Activated CD4-positive, alpha-beta T cell treated with anti-CD3 and anti-CD28 coated beads, Interleukin-2, Interleukin-4, amounts not matched to agents 100 ng/mL and 50 ng/mL, durations not matched to agents 16 hours and 8 hours (primary cell): ENCODE measurements around the gene GMDS.

ENCODE experiments used
- DNase-seq: peaks from one replicate; pipeline ENCODE4 v3.0.0-alpha.2; 2020; ENCODE audit warnings: low spot score

The GMDS gene

DNA sequence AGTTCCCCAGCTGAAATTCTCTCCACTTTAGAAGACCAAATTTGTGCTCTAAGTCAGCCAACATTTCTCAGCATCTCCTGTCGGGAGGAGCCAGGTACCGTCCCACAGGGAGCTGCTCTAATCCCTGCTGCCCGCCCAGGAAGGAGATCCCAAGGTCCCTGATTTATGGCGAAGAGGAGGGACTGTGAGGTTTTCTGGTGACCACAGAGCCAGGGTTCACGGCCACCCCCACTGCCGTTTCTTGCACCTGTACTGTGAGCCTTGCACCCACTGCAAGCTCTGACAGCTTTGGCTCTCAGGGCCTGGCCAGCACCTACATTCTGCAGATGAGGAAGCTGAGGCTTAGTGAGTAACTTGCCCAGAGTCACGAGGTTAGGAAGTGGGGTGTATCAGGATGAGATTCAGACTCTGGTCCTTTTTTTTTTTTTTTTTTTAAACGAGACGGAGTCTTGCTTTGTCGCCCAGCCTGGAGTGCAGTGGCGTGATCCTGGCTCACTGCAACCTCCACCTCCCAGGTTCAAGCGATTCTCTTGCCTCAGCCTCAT lies 600.8 kb downstream of the GMDS start:
- DNase-seq = no peak

DNA sequence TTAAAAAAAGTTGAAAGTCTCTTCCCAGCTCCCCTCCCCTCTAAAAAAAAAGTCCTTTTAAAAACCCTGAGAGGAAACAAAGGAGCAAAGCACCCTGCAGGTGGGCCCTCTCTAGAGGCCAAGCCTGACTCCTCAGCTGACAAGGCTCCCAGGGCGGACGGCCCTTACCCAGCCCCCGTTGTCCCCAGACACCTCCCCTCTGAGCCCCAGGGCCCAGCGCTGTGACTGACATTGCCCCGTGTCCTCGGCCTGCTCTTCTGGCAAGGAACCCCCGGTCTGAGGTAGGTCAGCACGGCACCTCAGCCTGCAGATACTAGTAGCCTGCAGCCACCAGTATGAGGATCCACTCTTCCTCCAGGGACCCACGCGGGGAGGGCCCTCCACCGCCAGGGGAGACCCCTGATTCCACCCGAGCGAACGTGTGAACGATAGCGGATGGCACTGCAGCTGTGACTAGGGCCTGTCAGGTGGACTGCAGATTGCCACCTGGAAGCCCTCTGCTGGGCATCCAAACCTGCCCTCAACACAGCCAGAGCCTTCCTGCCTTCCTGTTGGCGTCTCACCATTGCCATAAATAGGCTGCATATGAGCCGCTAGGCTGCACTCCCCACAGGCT lies 601.5 kb downstream of the GMDS start:
- DNase-seq = no peak

DNA sequence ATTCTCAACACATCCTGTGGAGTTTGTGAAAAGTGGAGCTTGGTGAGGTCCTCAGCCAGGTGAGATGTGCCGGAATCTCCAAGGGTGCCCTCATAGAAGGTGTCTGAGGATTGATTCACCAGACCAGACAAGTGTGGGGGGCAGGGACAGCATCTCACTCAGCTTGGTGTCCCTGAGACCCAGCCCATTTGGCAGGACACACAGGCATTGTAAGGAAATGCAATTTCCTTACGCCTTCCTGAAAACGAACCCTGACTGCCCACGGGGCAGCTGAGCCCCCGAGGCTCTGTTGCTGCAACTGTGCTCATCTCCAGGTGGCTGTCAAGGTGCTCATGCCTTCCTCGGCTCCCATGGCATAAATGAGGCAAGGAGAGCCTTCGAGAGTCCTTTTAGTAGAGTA lies 602.3 kb downstream of the GMDS start:
- no peak for DNase-seq

DNA sequence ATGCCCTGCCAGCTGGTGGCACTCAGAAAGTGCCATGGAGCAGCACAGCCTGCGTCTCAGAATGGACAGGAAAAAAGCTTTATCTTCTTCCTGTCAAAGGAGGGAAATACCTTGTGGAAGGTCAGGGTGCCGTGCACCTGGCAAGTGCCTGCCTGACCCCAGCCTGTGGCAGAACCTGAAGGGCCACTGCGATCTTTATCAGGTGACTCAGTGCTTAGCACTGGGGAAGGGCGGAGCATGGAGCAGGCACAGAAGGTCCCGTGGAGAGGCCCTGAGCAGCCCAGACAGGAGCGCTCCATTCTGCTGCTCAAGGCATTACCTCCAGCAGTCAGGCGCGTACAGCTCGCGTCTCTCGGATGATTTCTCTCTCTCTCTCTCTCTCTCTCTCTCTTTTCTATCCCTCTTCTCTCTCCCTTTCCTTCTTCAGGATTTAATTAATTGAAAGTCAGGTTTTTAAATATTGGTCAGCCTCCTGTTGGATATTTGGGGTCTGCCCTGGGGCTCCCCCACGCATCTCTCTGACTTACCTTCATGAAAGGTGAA lies 604.0 kb downstream of the GMDS start:
- DNase-seq = no peak

DNA sequence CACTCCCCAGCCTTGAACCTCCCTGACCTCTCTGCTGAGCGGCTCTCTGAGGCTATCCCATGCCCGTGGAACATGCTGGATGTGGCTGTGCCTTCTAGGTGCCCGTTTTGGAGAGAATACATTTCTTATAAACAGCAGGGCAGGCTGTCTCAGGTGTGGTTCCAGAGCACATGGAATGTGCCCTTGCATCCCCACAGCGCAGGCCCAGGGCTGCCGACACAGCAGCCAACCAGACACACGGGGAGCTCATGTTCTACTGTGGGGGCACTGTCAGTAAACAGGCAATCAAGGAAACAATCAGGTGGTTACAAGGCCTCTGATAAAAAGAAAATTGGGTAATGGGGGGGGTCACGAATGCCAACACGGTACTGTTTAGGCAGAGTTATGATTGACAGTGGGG lies 604.9 kb downstream of the GMDS start:
- DNase-seq = no peak

DNA sequence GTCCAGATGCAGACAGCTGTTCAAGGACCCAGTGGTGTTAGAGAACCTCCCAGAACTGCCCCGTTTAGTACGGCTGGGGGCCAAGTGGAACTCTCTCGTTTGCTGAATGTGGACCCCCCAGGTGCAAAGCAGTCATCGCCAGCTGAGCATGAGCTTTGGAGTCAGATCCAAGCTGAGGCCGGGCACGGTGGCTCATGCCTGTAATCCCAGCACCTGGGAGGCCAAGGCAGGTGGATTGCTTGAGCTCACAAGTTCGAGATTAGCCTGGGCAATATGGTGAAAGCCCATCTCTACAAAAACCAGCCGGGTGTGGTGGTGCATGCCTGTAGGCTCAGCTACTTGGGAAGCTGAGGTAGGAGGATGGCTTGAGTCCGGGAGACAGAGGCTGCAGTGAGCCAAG lies 606.0 kb downstream of the GMDS start:
- DNase-seq = no peak

DNA sequence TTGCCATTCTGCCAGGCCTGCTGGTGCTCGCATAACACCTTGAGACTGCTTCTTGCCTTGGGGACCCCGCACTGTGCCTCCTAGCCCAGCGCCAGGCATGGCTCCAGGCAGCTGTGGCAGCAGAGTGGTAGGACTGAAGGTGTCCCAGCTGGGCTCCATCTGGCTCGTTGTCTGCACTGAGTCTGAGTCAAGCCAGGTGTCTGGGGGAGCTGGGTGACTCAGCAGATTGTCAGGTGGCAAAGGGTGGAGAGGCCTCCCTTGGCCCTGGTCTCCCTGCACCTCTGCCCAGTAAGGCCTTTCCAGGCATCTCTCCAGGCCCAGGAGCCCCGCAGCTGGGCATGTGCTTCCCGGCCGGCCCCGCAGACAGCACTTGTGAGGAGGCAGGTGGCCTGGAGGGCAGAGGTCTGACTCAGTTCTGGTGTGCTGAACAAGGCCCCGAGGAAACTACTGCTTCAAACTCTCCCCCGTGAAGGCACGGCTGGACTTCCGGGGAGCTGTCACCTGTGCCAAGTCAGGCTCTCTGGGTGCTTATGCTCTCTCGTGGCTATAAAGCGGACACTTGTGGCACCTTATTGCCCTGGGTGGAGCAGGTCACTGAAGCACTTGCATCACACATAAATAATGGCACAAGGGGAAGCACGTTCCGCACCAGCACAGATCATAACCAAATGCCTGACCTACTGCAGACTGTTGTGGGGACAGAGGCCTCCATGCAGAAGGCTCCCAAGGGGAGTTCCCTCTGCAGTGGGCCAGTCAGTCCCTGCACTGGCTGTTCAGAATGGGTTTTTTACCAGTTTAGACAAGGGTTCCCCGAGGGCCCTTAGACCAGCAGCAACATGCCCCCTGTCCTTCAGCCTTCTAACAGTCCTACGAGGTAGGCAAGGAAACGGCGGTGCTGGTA lies 608.2 kb downstream of the GMDS start:
- DNase-seq = no peak

DNA sequence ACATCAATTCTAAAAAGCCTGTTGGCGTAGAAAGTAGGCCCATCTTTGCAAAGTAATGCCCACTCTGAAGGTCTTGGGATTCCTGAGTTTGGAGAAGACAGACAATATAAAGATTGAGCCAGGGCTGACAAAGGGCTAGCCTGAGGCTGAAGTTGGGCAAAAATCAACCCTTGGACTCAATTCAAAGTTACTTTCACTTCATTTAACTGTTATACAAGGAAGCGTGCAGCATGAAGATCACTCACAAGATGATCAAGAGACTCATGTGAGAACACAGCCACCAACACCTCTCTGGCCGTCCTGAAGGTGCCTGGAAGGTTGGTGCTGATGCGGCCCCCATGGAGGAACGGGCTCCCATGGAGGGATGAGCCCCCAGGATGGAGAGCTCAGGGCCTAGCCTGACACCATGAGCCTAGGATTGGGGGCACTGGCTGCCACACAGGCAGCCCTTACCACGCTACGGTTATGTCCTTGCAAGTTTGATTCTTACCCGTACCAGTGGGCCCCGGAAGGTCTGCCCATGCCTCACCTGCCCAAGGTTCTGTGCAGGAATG lies 609.1 kb downstream of the GMDS start:
- no peak for DNase-seq

DNA sequence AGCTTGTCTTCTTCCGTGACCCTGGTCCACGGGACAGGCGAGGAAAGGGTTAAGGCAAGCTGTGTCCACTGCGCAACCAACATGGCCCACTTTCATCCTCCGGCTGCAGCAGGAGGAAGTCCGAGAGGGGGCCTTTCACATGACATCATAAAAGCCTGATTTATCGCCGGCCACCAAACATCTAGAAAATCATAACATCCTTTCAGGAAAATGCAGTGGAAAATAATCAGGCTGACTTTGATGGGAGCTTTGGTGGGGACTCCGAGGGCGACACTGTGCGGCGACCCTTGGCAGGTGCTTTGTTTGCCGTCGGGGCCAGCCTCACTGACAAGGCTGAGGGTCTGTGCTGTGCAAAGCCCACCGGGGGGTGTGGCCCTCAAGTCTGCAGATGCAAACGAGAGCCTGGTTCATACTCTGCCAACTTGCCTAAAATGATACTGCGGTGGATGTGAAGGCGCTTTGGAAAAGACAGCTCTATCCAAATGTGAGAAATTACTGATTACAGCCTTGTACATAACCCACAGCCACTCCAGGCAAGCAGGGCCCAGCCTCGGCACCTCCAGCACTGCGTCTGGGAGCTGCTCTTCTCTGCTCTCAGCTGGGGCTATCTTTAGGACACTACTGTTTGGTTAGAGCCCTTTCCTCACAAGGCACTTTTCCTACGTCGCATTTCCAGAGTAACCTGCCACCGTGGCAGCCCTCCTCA lies 609.9 kb downstream of the GMDS start:
- no peak for DNase-seq

DNA sequence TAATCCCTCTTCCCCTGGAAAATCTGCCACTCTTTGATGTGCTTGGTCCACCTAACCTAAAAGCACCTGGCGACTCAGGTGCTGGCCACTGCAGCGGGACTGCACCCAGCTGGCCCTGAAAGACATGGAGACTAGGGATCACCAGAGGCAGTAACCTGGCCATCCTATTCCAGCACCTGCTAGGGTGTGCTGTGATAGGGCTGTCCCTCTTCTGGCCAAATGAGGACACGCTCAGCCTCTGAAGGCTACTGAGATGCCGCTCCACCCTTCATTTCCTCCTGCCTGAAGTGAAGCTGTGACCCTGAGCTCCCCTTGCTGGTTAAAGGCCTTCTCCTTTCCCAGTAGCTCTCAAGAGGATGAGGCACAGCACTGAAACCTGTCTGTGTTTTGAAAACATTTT lies 611.3 kb downstream of the GMDS start:
- DNase-seq = no peak

DNA sequence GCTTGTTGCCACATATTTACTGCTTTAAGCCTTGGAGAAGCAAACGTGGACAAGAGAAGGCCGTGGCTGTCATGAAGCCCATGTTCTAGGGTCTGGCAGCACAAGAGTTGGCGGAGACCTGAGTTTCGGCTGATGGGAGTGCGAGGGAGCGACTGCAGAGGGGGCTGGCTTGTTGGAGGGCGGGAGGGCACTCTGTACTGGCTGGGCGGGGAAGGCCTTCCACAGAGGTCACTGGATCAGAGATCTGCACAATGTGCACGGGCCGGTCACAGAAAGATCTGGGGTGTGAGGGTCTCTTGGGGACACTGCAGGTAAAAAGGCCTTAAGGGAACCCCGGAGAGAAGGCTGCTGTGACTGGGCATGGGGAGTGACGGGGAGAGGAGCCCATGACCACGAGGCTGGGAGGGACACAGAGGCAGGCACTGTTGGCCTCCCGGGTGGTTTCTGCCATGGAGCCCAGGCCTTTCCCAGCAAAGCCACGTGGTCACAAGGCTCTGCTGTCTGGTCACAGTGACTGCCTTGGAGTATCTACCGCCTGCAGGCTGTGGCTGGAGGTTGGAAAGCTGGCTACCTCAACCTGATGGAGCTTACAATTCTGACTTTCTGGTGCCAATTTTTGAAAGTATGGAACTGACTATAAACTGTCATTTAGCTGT lies 611.9 kb downstream of the GMDS start:
- DNase-seq = no peak

DNA sequence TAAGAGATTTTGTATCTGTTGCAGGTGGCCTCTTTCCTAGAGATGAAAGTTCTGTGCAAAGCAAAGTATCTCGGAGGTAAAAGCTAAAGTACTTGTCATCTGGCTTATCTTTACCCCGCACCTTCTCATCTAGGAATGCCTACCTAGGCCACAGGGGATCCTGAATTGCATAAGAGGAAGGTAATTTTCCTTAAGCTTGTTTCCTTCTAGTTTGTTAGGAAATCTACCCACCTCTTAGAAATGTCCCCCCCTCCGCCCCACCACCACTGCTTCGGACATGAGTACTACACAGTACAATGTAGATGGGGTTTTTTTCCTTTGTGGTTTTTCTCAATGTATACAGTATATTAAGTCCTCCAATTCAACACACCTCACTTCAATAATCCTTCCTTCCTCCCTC lies 614.2 kb downstream of the GMDS start:
- no peak for DNase-seq

DNA sequence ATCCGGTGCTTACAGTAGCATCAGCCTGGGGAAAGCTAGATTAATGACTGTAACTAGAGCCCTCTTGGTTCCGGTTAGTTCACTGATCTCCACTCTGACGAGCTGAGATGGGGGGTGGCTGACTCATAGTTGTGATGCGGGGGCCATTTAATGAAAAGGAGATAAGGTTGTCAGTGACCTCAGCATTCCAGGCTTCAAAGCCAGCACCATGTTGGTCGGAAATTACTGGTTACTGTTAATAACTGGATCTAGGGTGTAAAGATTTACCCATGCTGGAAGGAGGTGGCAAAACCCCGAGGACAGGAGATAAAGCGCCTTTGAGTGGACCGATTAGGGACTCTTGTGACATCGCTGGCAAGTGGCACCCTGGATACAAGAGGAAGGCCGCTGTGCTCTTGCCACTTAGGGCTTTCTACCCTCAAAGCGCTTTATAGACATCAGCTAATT lies 614.6 kb downstream of the GMDS start:
- DNase-seq = no peak

DNA sequence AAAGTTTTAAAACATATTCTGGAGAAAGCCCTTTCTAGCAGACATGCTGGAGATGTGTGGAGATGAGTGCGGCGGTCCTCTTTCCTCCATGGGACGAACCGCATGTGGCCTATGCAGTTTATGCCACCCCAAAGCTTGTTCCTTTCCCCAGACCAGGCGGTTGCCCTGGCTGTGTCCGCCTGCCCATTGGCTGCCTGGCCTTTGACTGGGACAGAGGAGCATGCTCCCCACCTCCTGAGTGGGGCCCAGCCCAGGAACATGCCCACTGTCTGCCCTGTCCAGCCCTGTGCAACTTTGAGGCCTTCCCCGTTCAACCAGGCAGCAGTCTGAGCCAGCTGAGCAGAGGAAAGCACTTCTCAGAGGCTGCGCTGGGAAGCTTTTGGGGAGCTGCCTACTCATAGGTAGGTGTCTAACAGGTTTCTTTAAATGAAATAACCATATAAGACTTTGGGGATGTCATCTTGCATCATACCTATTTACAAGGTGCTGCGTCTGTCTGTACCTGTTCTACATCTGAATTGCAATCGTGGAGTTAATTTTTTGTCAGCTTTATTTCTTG lies 615.1 kb downstream of the GMDS start:
- no peak for DNase-seq

DNA sequence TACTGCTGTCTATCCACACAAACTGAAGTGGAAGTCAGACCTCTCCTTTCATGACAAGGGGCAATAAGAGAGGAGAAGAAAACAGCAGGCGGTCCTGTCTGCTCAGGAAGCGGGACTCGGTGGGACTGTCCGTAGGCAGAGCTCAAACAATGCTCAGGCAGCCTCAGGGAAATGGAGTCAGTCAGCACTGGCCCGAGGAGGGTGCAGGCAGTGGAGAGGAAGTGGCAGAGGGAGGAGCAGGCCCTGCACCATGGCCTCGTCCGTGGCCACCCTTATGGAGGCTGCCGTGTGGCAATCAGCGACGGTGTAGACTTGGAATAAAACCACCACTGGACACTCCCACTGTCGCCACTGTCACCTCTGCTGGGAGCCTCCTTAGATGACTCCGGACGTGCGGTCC lies 616.1 kb downstream of the GMDS start:
- no peak for DNase-seq

DNA sequence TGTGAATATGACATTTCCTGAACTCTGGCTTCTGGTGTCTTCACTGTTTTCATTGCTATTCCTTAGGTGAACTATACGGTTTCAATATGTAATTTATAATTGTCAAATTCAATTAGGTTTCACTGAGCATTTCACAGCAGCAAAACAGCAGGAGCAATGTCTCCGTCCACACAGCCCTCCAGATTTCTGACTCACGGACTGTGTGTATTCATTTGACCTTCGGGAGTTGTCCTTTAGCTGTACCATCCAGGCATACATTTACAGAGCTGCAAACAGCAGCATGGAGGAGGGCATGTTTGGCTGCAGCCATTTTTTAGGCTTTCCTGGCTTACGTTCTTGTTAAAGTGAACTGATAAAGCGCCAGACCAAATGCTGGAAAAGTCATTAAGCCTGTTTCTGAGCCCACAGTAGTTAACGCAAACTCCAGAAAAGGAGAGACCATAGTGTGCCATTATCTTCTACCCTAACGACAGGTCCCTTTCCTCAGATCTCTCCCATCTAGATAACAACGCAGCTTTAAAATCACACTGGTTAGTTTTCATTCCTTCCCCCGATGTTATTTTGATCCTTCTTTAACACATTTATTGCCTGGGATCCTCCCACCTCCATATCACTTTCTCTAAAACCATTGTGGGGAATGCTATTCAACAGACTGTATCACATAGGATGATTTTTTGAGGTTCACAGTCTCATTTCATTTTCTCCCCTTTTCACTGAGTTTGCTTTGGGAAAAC lies 617.4 kb downstream of the GMDS start:
- DNase-seq = no peak

DNA sequence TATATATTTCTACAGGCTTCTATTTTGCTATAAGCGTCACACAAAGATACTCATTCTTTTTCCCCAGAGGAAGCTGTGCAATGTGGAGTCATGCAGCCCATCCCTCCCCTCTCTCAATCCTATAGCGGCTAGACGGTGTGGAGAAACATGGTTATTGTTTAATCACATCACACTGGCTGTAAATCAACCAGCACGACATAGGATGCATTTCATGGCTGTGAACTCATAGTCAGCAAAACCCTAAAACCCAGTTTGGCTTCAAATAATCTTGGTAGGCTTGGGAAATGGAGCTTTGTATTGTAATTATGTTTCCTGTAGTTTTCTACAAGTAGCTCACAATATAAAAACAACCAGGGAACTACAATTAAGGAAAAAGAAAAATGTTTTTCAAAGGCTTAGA lies 618.9 kb downstream of the GMDS start:
- no peak for DNase-seq

DNA sequence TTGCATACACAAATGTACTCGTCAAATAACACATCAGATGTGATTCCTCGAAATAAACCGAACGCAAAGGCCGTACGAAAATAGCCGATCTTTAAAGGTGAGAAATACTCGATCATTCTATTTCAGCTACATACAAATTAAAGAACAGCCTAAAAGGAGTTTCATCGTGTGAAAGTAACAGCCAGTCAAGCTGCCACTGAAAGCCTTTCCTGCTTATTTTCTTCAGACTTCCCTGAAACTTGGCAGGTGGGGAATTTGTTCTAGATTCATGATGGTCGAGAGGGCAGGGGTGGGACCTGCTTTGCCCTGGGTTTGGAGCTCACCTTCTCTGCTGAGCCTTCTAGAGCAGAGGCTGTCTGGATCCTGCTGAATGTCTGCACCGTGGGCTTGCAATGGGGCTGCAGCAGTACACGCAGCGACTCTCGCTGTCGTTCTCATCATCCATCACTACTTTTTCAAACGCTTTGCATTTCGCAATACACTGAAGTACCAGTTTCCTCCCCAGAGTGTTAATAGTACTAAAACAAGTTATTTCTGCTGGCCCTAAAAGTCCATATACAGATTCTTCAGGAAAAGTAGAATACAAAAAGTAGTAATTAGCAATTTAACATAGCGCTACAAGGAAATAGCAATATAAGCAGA lies 619.5 kb downstream of the GMDS start:
- DNase-seq = no peak

DNA sequence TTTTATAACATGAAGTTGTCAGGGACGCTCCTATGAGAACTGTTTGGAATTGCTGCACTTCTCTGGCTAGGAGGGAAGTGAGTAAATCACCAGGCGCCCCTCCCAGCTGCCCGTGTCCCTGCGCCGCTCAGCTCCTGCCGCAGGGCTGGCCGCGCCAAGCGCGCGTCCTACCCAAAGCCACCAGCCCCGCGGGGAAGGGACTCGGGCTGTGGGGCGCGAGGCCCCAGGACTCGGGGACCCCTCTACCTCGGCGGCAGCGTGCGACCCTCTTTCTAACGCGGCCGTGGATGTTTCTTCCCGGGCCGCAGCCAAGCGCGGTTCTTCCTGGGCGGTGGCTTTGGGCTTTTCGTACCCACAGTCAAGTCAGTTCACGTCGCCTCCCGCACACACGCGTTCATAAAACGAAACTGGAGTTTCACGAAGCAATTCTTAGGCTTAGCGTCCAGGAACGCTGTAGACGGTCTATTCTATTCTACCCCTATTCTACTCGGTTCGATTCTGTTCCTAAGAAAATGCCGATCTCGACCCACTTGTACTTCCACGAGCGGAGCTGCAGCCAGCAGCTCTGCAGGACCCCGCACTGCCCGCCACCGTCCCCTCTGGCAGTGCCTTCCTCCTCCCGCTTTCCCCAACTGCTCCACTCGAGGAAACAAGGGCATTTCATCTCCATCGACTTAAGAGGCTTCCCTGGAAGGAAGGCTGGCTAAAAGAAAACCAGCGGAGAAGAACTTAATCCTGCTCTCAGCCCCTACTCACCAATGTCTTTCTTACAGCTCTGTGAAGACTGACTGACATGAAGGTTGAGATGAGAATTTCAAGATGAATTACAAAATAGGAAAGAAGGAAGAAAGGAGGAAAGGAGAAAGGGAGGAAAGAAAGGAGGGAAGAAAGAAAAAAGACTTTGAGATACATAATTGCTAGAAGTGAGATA lies 620.3 kb downstream of the GMDS start:
- no peak for DNase-seq
